ENCODE results near the gene ZNF718. TPM values are rescaled to one million over a fixed set of nuclear protein-coding genes. Genes with fewer than 3 reads are reported as not detected.

The ZNF718 gene
- total and polyA plus RNA-seq, 2 of the 13 experiments (the other 11 are each of a cell fraction or from before 2014, with no cell fraction given): not detected

DNA sequence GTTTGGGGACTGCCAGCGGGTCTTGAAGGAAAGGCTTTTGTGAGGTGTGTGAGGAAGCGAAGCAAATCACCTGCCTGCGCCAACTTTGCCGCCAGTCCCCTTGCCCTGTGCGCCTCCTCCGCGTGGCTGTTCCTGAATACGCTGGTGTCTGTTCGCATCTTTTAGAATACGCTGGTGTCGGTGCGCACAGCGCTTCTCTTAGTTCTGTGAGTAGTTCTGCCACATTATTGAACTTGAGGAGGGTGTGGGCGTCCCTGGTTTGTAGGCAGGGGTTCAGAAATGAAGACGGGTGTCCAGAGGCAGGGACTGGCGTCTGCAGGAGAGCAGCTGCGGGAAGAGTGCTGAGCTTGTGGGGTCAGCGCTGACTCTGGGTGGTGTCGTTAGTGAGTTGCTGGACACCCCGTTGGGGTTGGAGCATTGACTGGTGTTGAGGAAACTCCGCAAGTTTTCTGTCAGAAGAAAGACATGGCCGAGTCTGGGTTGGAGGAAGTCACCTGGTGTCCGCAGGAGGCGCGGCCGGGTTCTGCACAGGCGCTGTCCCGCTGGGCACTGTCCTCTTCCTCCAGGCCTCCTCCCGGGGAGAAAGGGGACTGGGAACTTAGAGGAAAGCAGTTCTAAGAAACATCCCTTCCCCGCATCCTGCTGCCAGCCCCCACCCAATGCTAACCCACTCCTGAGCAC is 930 bp downstream of the ZNF718 start:
- ChIA-PET POLR2A (no interaction called here), CTCF (ENCODE audit: low intra/inter-chr PET ratio, low total read pairs) (no interaction called here)
- intact Hi-C loops (cut with micrococcal nuclease; ENCODE audit: unreplicated experiment) (no loop called here), in situ Hi-C loops (cut with HindIII; ENCODE audit: extremely low pct_ligation_motif_present, low pct_unique_long_range_greater_than_20kb) (no loop called here)
- Histone ChIP-seq H3K79me2 (ENCODE audit: insufficient read depth, low read length) (no peaks in the 10 kb centered on the region), H3K27ac (ENCODE audit: extremely low read length, insufficient read depth, low read length) (no peak overlapping the region), H3K27me3 (ENCODE audit: control insufficient read depth in 1 of 2, insufficient read depth in 2 of 2, low read length in 2 of 2) (no peaks in the 10 kb centered on the region), H3K4me1 (ENCODE audit: insufficient read depth, low read length) (no peaks in the 10 kb centered on the region), H3K36me3 (replicated peaks in 1 of 2; ENCODE audit: control insufficient read depth in 1 of 2, insufficient read depth in 2 of 2, low read length in 2 of 2) (no peaks in the 10 kb centered on the region), H3K4me2 (ENCODE audit: low read depth, low read length) (no peak overlapping the region), H4K20me1 (ENCODE audit: insufficient read depth, low read length) (no peaks in the 10 kb centered on the region), H2AFZ (ENCODE audit: low read length) (no peak overlapping the region), H3K9me3 (ENCODE audit: low read length) (peaks cover 61% of the 10 kb centered on the region), H3K4me3 (replicated peaks in 1 of 3; ENCODE audit: insufficient read depth in 1 of 3, low read depth in 2 of 3, low read length in 3 of 3) (no peak overlapping the region), H3K9ac (ENCODE audit: insufficient read depth, low read depth, low read length) (no peak overlapping the region)
- DNase-seq (ENCODE audit: low spot score) (no peak), FAIRE-seq (no peak), ATAC-seq (no peak)
- 56% methylated on average over 28 of the region's 30 CpGs for WGBS (ENCODE audit: low lambda C conversion rate)
- no TSS peak for BruUV-seq (replicated peaks)
- no peak for TF ChIP-seq HINFP (CRISPR knock-in tag; IDR thresholded peaks at IDR 0.05; ENCODE audit: low read depth)
- TF ChIP-seq ZXDC (CRISPR knock-in tag; IDR thresholded peaks at IDR 0.05): no peak
- no peak for TF ChIP-seq NONO (IDR thresholded peaks at IDR 0.05)
- TF ChIP-seq NONO (CRISPR knock-in tag; conservative IDR thresholded peaks at IDR 0.05): no peak
- no peak for TF ChIP-seq ZBTB38 (CRISPR knock-in tag; IDR thresholded peaks at IDR 0.05)
- TF ChIP-seq ELF1 (CRISPR knock-in tag; IDR thresholded peaks at IDR 0.05): no peak
- TF ChIP-seq MEF2D (CRISPR knock-in tag; IDR thresholded peaks at IDR 0.05): no peak
- TF ChIP-seq ZNF747 (CRISPR knock-in tag; IDR thresholded peaks at IDR 0.05; ENCODE audit: borderline replicate concordance): no peak
- no peak for TF ChIP-seq RBM39 (IDR thresholded peaks at IDR 0.05; ENCODE audit: low read depth, low read length, poor library complexity, severe bottlenecking)
- no peak for TF ChIP-seq ZFP36L1 (CRISPR knock-in tag; IDR thresholded peaks at IDR 0.05)
- no peak for TF ChIP-seq RARG (CRISPR knock-in tag; IDR thresholded peaks at IDR 0.05; ENCODE audit: low read depth)
- TF ChIP-seq, protein P1, sequence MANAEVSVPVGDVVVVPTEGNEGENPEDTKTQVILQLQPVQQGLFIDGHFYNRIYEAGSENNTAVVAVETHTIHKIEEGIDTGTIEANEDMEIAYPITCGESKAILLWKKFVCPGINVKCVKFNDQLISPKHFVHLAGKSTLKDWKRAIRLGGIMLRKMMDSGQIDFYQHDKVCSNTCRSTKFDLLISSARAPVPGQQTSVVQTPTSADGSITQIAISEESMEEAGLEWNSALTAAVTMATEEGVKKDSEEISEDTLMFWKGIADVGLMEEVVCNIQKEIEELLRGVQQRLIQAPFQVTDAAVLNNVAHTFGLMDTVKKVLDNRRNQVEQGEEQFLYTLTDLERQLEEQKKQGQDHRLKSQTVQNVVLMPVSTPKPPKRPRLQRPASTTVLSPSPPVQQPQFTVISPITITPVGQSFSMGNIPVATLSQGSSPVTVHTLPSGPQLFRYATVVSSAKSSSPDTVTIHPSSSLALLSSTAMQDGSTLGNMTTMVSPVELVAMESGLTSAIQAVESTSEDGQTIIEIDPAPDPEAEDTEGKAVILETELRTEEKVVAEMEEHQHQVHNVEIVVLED (CRISPR knock-in tag; IDR thresholded peaks at IDR 0.05; ENCODE audit: borderline replicate concordance): no peak
- TF ChIP-seq CREM (IDR thresholded peaks at IDR 0.05): no peak
- no peak for TF ChIP-seq CREM (CRISPR knock-in tag; IDR thresholded peaks at IDR 0.05)
- TF ChIP-seq TBP (CRISPR knock-in tag; IDR thresholded peaks at IDR 0.05): no peak
- TF ChIP-seq SRF (IDR thresholded peaks at IDR 0.05; ENCODE audit: low read depth, low read length): no peak
- TF ChIP-seq, protein P2, sequence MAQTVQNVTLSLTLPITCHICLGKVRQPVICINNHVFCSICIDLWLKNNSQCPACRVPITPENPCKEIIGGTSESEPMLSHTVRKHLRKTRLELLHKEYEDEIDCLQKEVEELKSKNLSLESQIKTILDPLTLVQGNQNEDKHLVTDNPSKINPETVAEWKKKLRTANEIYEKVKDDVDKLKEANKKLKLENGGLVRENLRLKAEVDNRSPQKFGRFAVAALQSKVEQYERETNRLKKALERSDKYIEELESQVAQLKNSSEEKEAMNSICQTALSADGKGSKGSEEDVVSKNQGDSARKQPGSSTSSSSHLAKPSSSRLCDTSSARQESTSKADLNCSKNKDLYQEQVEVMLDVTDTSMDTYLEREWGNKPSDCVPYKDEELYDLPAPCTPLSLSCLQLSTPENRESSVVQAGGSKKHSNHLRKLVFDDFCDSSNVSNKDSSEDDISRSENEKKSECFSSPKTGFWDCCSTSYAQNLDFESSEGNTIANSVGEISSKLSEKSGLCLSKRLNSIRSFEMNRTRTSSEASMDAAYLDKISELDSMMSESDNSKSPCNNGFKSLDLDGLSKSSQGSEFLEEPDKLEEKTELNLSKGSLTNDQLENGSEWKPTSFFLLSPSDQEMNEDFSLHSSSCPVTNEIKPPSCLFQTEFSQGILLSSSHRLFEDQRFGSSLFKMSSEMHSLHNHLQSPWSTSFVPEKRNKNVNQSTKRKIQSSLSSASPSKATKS (CRISPR knock-in tag; IDR thresholded peaks at IDR 0.05): no peak
